ENCODE measurements around the gene SEMA4A.
"Not testable (repeated sequence)": the region's sequence is repeated elsewhere in the genome, so short reads cannot be mapped to it uniquely, and the experiment has no call there.

DNA sequence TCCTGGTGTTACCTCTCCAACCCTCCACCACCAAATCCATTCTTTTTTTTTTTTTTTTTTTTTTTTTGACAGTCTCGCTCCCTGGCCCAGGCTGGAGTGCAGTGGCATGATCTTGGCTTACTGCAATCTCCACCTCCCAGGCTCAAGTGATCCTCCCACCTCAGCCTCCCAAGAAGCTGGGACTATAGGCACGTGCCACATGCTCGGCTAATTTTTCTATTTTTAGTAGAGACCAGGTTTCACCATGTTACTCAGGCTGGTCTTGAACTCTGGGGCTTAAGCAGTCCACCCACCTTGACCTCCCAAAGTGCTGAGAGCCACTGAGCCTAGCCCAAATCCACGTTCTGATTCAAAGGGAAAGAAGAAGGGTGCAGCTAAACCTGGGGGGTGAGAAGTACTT lies 32.4 kb upstream of the SEMA4A start:
- not testable (repeated sequence) for TF ChIP-seq POLR2A (IDR thresholded peaks at IDR 0.05; ENCODE audit: low read depth); CTCF (IDR thresholded peaks at IDR 0.05); EP300 (IDR thresholded peaks at IDR 0.05)
